Neural progenitor cell (in vitro differentiated cells): Measurements from ENCODE around the gene SCYL2. TPM values are rescaled to one million over a fixed set of nuclear protein-coding genes. Genes with fewer than 3 reads are reported as not detected.
"Not testable (repeated sequence)": the region's sequence is repeated elsewhere in the genome, so short reads cannot be mapped to it uniquely, and the experiment has no call there.

Experiments used
- DNase-seq: peaks from one replicate; pipeline ENCODE4 v3.0.0-alpha.2; 2016; ENCODE audit warnings: low spot score
- H2AFZ ChIP-seq: fragments of 200-600 bp; sonication (generic); replicated peaks from 2 replicates; pipeline ENCODE4 v1.6.1; 2016; ENCODE audit warnings: antibody characterized with exemption
- H3F3A ChIP-seq: fragments of 200-600 bp; sonication (generic); 2 replicates; pipeline ENCODE4 v1.6.1; 2016; ENCODE audit warnings: antibody characterized with exemption, low read depth
- H3K27ac ChIP-seq: fragments of 200-600 bp; sonication (generic); 2 replicates; pipeline ENCODE4 v1.5.1; 2016; ENCODE audit warnings: mild to moderate bottlenecking
- H3K27me3 ChIP-seq: fragments of 200-600 bp; sonication (generic); 2 replicates; pipeline ENCODE4 v1.6.1; 2016; ENCODE audit warnings: mild to moderate bottlenecking, moderate library complexity
- H3K36me3 ChIP-seq: fragments of 200-600 bp; sonication (generic); 2 replicates; pipeline ENCODE4 v1.5.1; 2016
- H3K4me1 ChIP-seq: fragments of 200-600 bp; sonication (generic); 2 replicates; pipeline ENCODE4 v1.6.1; 2016; ENCODE audit warnings: mixed run types
- H3K4me2 ChIP-seq: fragments of 200-600 bp; sonication (generic); 2 replicates; pipeline ENCODE4 v1.6.1; 2016
- H3K4me3 ChIP-seq: fragments of 200-600 bp; sonication (generic); 2 replicates; pipeline ENCODE4 v1.5.1; 2016
- H3K79me2 ChIP-seq: fragments of 200-600 bp; sonication (generic); 2 replicates; pipeline ENCODE4 v1.6.1; 2016; ENCODE audit warnings: low read depth
- H3K9ac ChIP-seq: fragments of 200-600 bp; sonication (generic); 2 replicates; pipeline ENCODE4 v1.6.1; 2016
- H3K9me3 ChIP-seq: fragments of 200-600 bp; sonication (generic); 2 replicates; pipeline ENCODE4 v1.5.1; 2016; ENCODE audit warnings: low read depth
- H4K20me1 ChIP-seq: fragments of 200-600 bp; sonication (generic); 2 replicates; pipeline ENCODE4 v1.6.1; 2016; ENCODE audit warnings: low read depth
- H3K27ac Mint-ChIP-seq: 3 replicates; pipeline ENCODE4 v1.8.0; 2021; ENCODE audit warnings: mixed read lengths
- H3K27me3 Mint-ChIP-seq: 2 replicates; pipeline ENCODE4 v1.8.0; 2022; ENCODE audit warnings: low read depth, mild to moderate bottlenecking, inconsistent platforms, moderate library complexity, mixed read lengths; ENCODE audit not compliant: insufficient read depth
- H3K36me3 Mint-ChIP-seq: 3 replicates; pipeline ENCODE4 v1.8.0; 2021; ENCODE audit warnings: mixed read lengths
- H3K4me1 Mint-ChIP-seq: 3 replicates; pipeline ENCODE4 v1.8.0; 2021; ENCODE audit warnings: mixed read lengths
- H3K4me3 Mint-ChIP-seq: 3 replicates; pipeline ENCODE4 v1.8.0; 2021; ENCODE audit warnings: mild to moderate bottlenecking, moderate library complexity, mixed read lengths
- H3K9me3 Mint-ChIP-seq: 3 replicates; pipeline ENCODE4 v1.8.0; 2020; ENCODE audit warnings: mixed read lengths
- CTCF ChIP-seq: fragments of 200-600 bp; sonication (generic); IDR thresholded peaks from 2 replicates; pipeline ENCODE4 v1.5.1; 2017; ENCODE audit warnings: antibody characterized with exemption, mild to moderate bottlenecking
- EZH2 ChIP-seq: fragments of 200-600 bp; sonication (generic); IDR thresholded peaks from 2 replicates; pipeline ENCODE4 v1.6.1; 2017; ENCODE audit warnings: antibody characterized with exemption, mild to moderate bottlenecking, moderate library complexity
- EZH2phosphoT487 ChIP-seq: fragments of 200-600 bp; sonication (generic); IDR thresholded peaks from 2 replicates; pipeline ENCODE4 v1.6.1; 2017; ENCODE audit warnings: antibody characterized with exemption
- total RNA-seq: library from RNA; depleted of rRNA; stranded (reverse); fragments of >200 nt; gene quantifications from 2 replicates; pipeline ENCODE4 v1.2.3, GENCODE V29; 2015; ENCODE audit warnings: low replicate concordance

The SCYL2 gene
- total RNA-seq, 1 donor from 2014 or later, result 151 TPM

GRCh38 chr12:100254876-100255275 lies 12.1 kb upstream of the SCYL2 start:
- H3K4me3 Mint-ChIP-seq, result no peak overlapping the region

GRCh38 chr12:100258127-100258526 lies 8.8 kb upstream of the SCYL2 start:
- Mint-ChIP-seq H3K27me3 (no peaks in the 10 kb centered on the region), H3K9me3 (no peaks in the 10 kb centered on the region), H3K4me3 (no peak overlapping the region), H3K36me3 (peaks cover 1% of the 10 kb centered on the region), H3K4me1 (no peaks in the 10 kb centered on the region), H3K27ac (no peak overlapping the region)
- H2AFZ ChIP-seq, result no peak overlapping the region
- no peaks in the 10 kb centered on the region for H3K9me3 ChIP-seq
- DNase-seq, result no peak
- H3F3A ChIP-seq, result peaks cover 10% of the 10 kb centered on the region
- no peak overlapping the region for H3K4me2 ChIP-seq
- no peak for TF ChIP-seq EZH2
- no peak for TF ChIP-seq EZH2phosphoT487
- TF ChIP-seq CTCF, result no peak
- no peaks in the 10 kb centered on the region for H3K4me1 ChIP-seq
- H3K9ac ChIP-seq, result no peak overlapping the region
- no peak overlapping the region for H3K4me3 ChIP-seq
- H3K79me2 ChIP-seq, result no peaks in the 10 kb centered on the region
- H3K27me3 ChIP-seq, result no peaks in the 10 kb centered on the region
- H3K36me3 ChIP-seq, result no peaks in the 10 kb centered on the region
- H3K27ac ChIP-seq, result no peak overlapping the region
- H4K20me1 ChIP-seq, result no peaks in the 10 kb centered on the region

More at GRCh38 chr12:100254876-100255275, 12.1 kb upstream of the SCYL2 start:
- H3F3A ChIP-seq, result peaks cover 10% of the 10 kb centered on the region
- H3K4me1 ChIP-seq, result no peaks in the 10 kb centered on the region
- H3K9me3 Mint-ChIP-seq, result no peaks in the 10 kb centered on the region
- H3K9ac ChIP-seq, result no peak overlapping the region
- no peaks in the 10 kb centered on the region for H3K79me2 ChIP-seq
- no peaks in the 10 kb centered on the region for H3K4me1 Mint-ChIP-seq
- no peak overlapping the region for H3K4me3 ChIP-seq
- TF ChIP-seq CTCF, result no peak
- no peak for TF ChIP-seq EZH2phosphoT487
- no peak for TF ChIP-seq EZH2
- H3K27me3 Mint-ChIP-seq, result no peaks in the 10 kb centered on the region
- no peaks in the 10 kb centered on the region for H3K27me3 ChIP-seq
- H3K9me3 ChIP-seq, result no peaks in the 10 kb centered on the region
- DNase-seq, result no peak
- no peak overlapping the region for H3K4me2 ChIP-seq
- no peaks in the 10 kb centered on the region for H3K36me3 ChIP-seq
- H4K20me1 ChIP-seq, result no peaks in the 10 kb centered on the region
- no peaks in the 10 kb centered on the region for H3K36me3 Mint-ChIP-seq
- H3K27ac Mint-ChIP-seq, result no peak overlapping the region
- H2AFZ ChIP-seq, result no peak overlapping the region
- H3K27ac ChIP-seq, result peak overlapping the region; percentile 30

- H3K27me3 ChIP-seq, result no peaks in the 10 kb centered on the region
- peaks cover 3% of the 10 kb centered on the region for H3K36me3 Mint-ChIP-seq
- no peak overlapping the region for H3K27ac ChIP-seq
- H3K4me1 Mint-ChIP-seq, result peaks cover 2% of the 10 kb centered on the region
- no peak overlapping the region for H3K27ac Mint-ChIP-seq
- DNase-seq, result no peak
- H3K4me3 Mint-ChIP-seq, result no peak overlapping the region
- H3K4me3 ChIP-seq, result no peak overlapping the region
- no peak overlapping the region for H3K4me2 ChIP-seq
- no peaks in the 10 kb centered on the region for H3K36me3 ChIP-seq
- H3K79me2 ChIP-seq, result peaks cover 8% of the 10 kb centered on the region
- H3K9me3 Mint-ChIP-seq, result no peaks in the 10 kb centered on the region
- H2AFZ ChIP-seq, result no peak overlapping the region
- H4K20me1 ChIP-seq, result peaks cover 3% of the 10 kb centered on the region
- H3F3A ChIP-seq, result peaks cover 12% of the 10 kb centered on the region
- H3K9ac ChIP-seq, result no peak overlapping the region
- H3K27me3 Mint-ChIP-seq, result peaks cover 2% of the 10 kb centered on the region
- no peaks in the 10 kb centered on the region for H3K9me3 ChIP-seq
- no peak for TF ChIP-seq EZH2phosphoT487
- TF ChIP-seq EZH2, result no peak
- TF ChIP-seq CTCF, result no peak
- H3K4me1 ChIP-seq, result peaks cover 5% of the 10 kb centered on the region
These were observed 3.8 kb upstream of the SCYL2 start for GRCh38 chr12:100263131-100263530.

- H3K9ac ChIP-seq, H3K36me3 ChIP-seq, H3K4me2 ChIP-seq, H2AFZ ChIP-seq, H3K4me3 Mint-ChIP-seq, H3K9me3 Mint-ChIP-seq, DNase-seq, H3K27ac ChIP-seq, H3K36me3 Mint-ChIP-seq, H3K27me3 Mint-ChIP-seq, H3K4me3 ChIP-seq, H3K27me3 ChIP-seq, H3K27ac Mint-ChIP-seq, H3K9me3 ChIP-seq: not testable (repeated sequence)
- Histone ChIP-seq H3F3A (peaks cover 12% of the 10 kb centered on the region), H3K79me2 (peaks cover 27% of the 10 kb centered on the region), H4K20me1 (peaks cover 18% of the 10 kb centered on the region), H3K4me1 (peaks cover 20% of the 10 kb centered on the region)
- H3K4me1 Mint-ChIP-seq, result peaks cover 15% of the 10 kb centered on the region
These were observed 1.9 kb upstream of the SCYL2 start for GRCh38 chr12:100265107-100265506.
